K562 (cell line): ENCODE data around the gene CLDN5. TPM values are rescaled to one million over a fixed set of nuclear protein-coding genes. Genes with fewer than 3 reads are reported as not detected.
A peak's percentile ranks its signal among the peaks of the same experiment; 100 is the strongest.

Source experiments
- FOS ChIP-seq: IDR thresholded peaks from 3 replicates; pipeline ENCODE4 v1.6.1; 2011; ENCODE audit not compliant: insufficient read length; ENCODE audit errors: extremely low read depth
- GTF2A2 ChIP-seq: IDR thresholded peaks from 2 replicates; pipeline ENCODE4 v1.6.1; 2016; ENCODE audit warnings: mild to moderate bottlenecking, missing genetic modification characterization, missing compliant biosample characterization
- HDAC1 ChIP-seq, 2 experiments: fragments of 450-650 bp; IDR thresholded peaks; 2 replicates each; pipeline ENCODE4 v1.6.1; 2016 to 2017; ENCODE audit warnings: inconsistent platforms in 1 of 2, mild to moderate bottlenecking in 1 of 2, moderate library complexity in 1 of 2
- HMG20A ChIP-seq: fragments of 450-650 bp; formaldehyde crosslinking; conservative IDR thresholded peaks from 2 replicates; pipeline ENCODE4 v1.4.0; 2020; ENCODE audit warnings: mild to moderate bottlenecking, mixed read lengths
- MTA2 ChIP-seq: fragments of 450-650 bp; IDR thresholded peaks from 2 replicates; pipeline ENCODE4 v1.6.1; 2016; ENCODE audit warnings: low read depth
- PML ChIP-seq: IDR thresholded peaks from 2 replicates; pipeline ENCODE4 v1.6.1; 2012; ENCODE audit warnings: low read length, inconsistent platforms
- POLR2G ChIP-seq: fragments of 200-400 bp; formaldehyde crosslinking; IDR thresholded peaks from 2 replicates; pipeline ENCODE4 v1.6.1; 2017; ENCODE audit warnings: low read depth, mild to moderate bottlenecking, antibody characterized with exemption, low read length, moderate library complexity
- PTBP1 ChIP-seq: fragments of 200-400 bp; formaldehyde crosslinking; IDR thresholded peaks from 2 replicates; pipeline ENCODE4 v1.6.1; 2017; ENCODE audit warnings: low read depth, low read length
- SETDB1 ChIP-seq: IDR thresholded peaks from one replicate; pipeline ENCODE4 v1.6.1; 2012; ENCODE audit warnings: low read length, control low read depth, inconsistent platforms
- YY1 ChIP-seq, 3 experiments: IDR thresholded peaks; 2 replicates each; pipeline ENCODE4 v1.6.1; 2011; ENCODE audit warnings: low read length in 2 of 3, mild to moderate bottlenecking in 2 of 3, moderate library complexity in 2 of 3, borderline replicate concordance in 1 of 3, control low read depth in 1 of 3, low read depth in 1 of 3; ENCODE audit not compliant: insufficient read depth in 3 of 3, insufficient replicate concordance in 2 of 3, control insufficient read depth in 1 of 3, insufficient read length in 1 of 3; ENCODE audit errors: extremely low read depth in 1 of 3
- ZNF584 ChIP-seq: fragments of 200-800 bp; sonication (Bioruptor generic); IDR thresholded peaks from 2 replicates; pipeline ENCODE4 v1.6.1; 2016; ENCODE audit warnings: low read depth, mild to moderate bottlenecking, missing genetic modification characterization, missing compliant biosample characterization
- polyA plus RNA-seq, 8 experiments: library from polyadenylated mRNA; depleted of rRNA in 4 of 8; stranded (reverse) in 5 of 8; unstranded in 3 of 8; fragments of >200 nt; fragmentation: Nextera tagmentation in 2 of 8; fragmentation: Illumina TruSeq in 1 of 8; extraction: Ambion mirVana in 2 of 8; extraction: Trizol in 1 of 8; gene quantifications; 2 replicates each; pipeline versions ENCODE4 v1.2.1 to v1.2.3, GENCODE V29; 2011 to 2014; ENCODE audit warnings: inconsistent platforms in 1 of 8, missing spikeins in 1 of 8
- total RNA-seq, 7 experiments: library from RNA; depleted of rRNA in 6 of 7; stranded (reverse); fragments of >200 nt in 6 of 7; fragmentation: Illumina TruSeq in 2 of 7; extraction: Trizol in 2 of 7; gene quantifications; 2 replicates each; pipeline versions ENCODE4 v1.2.1 to v1.2.3, GENCODE V29; 2011 to 2021; ENCODE audit warnings: low replicate concordance in 1 of 7
- TF ChIP-seq, protein P1 (sequence below): sonication (generic); formaldehyde crosslinking; IDR thresholded peaks from 2 replicates; pipeline ENCODE4 v1.8.0; 2022; ENCODE audit warnings: mild to moderate bottlenecking, missing genetic modification reagents
- TF ChIP-seq, protein P2 (sequence below): fragments of 250-450 bp; sonication (Bioruptor Pico); IDR thresholded peaks from 2 replicates; pipeline ENCODE4 v1.8.0; 2021; ENCODE audit warnings: borderline replicate concordance, mild to moderate bottlenecking, moderate library complexity; ENCODE audit not compliant: poor library complexity, severe bottlenecking
- TF ChIP-seq, protein P3 (sequence below), 2 experiments: fragments of 450-650 bp in 1 of 2; IDR thresholded peaks; 2 replicates each; pipeline ENCODE4 v1.6.1; 2011 to 2017; ENCODE audit warnings: low read depth in 2 of 2, antibody characterized with exemption in 1 of 2, borderline replicate concordance in 1 of 2, low read length in 1 of 2, mild to moderate bottlenecking in 1 of 2, mixed read lengths in 1 of 2; ENCODE audit not compliant: control insufficient read depth in 1 of 2
- TF ChIP-seq, protein P4 (sequence below): fragments of 450-650 bp; formaldehyde crosslinking; IDR thresholded peaks from 2 replicates; pipeline ENCODE4 v1.4.0; 2022; ENCODE audit warnings: missing genetic modification characterization

CLDN5 gene
- total and polyA plus RNA-seq, 9 of the 15 experiments (the other 6 are each of a cell fraction or from before 2014, with no cell fraction given), result 0.20 TPM; not detected in 8

DNA sequence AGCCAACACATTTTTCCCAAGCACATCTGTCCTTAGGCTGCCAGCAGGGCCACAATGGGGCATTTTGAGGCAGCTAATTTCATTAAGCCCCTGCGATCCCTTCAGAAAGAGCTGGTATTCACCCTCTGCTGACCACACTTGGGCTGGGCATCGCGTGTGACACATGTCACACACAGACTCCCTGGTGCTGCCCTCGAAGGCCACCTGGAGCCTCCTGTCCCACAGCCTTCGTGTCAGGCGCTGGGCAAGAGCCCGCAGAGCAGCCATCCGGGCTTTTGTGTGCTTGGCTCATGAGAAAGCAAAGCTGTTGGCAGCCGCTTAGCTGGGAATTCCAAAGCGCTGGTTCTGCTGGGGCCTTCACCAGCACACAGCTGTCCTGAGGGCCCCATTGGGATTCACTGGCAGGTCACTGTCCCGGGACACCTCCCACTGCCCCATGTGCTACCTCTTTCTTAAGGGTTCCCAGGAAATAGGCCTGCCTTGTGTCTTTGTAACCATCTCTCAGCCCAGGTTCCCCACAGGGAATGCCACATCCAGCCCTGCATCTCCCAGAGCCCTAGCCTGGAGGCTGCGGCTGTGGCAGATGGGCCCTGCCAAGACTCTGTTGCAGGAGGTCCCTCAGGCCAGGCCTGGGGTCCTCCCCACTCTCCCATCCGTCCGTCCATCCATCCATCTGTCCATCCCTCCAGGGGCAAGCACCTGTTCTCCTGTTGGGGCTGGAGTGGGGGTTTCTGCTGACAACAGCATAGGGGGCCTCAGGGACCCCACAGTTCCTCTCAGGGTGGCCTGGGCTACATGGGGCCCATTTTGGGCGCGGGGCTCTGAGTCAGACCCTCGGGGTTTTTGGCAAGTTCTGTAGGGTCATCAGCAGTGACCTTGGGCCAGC lies 4.9 kb downstream of the CLDN5 start (continued):
- TF ChIP-seq, protein P1, sequence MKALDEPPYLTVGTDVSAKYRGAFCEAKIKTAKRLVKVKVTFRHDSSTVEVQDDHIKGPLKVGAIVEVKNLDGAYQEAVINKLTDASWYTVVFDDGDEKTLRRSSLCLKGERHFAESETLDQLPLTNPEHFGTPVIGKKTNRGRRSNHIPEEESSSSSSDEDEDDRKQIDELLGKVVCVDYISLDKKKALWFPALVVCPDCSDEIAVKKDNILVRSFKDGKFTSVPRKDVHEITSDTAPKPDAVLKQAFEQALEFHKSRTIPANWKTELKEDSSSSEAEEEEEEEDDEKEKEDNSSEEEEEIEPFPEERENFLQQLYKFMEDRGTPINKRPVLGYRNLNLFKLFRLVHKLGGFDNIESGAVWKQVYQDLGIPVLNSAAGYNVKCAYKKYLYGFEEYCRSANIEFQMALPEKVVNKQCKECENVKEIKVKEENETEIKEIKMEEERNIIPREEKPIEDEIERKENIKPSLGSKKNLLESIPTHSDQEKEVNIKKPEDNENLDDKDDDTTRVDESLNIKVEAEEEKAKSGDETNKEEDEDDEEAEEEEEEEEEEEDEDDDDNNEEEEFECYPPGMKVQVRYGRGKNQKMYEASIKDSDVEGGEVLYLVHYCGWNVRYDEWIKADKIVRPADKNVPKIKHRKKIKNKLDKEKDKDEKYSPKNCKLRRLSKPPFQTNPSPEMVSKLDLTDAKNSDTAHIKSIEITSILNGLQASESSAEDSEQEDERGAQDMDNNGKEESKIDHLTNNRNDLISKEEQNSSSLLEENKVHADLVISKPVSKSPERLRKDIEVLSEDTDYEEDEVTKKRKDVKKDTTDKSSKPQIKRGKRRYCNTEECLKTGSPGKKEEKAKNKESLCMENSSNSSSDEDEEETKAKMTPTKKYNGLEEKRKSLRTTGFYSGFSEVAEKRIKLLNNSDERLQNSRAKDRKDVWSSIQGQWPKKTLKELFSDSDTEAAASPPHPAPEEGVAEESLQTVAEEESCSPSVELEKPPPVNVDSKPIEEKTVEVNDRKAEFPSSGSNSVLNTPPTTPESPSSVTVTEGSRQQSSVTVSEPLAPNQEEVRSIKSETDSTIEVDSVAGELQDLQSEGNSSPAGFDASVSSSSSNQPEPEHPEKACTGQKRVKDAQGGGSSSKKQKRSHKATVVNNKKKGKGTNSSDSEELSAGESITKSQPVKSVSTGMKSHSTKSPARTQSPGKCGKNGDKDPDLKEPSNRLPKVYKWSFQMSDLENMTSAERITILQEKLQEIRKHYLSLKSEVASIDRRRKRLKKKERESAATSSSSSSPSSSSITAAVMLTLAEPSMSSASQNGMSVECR (CRISPR knock-in tag), result 0 out of 2 replicates have a peak, but pooled peaks have one; percentile 57
- TF ChIP-seq, protein P2, sequence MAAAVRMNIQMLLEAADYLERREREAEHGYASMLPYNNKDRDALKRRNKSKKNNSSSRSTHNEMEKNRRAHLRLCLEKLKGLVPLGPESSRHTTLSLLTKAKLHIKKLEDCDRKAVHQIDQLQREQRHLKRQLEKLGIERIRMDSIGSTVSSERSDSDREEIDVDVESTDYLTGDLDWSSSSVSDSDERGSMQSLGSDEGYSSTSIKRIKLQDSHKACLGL (CRISPR knock-in tag), result no peak
- peak in 1 of 3 experiments; percentile 3 for TF ChIP-seq YY1 (IDR thresholded peaks at IDR 0.05; ENCODE audit: borderline replicate concordance in 1 of 3, control insufficient read depth in 1 of 3, extremely low read depth in 1 of 3, insufficient read depth in 3 of 3, insufficient read length in 1 of 3, insufficient replicate concordance in 2 of 3, low read depth in 1 of 3, low read length in 2 of 3)
- TF ChIP-seq, protein P3, sequence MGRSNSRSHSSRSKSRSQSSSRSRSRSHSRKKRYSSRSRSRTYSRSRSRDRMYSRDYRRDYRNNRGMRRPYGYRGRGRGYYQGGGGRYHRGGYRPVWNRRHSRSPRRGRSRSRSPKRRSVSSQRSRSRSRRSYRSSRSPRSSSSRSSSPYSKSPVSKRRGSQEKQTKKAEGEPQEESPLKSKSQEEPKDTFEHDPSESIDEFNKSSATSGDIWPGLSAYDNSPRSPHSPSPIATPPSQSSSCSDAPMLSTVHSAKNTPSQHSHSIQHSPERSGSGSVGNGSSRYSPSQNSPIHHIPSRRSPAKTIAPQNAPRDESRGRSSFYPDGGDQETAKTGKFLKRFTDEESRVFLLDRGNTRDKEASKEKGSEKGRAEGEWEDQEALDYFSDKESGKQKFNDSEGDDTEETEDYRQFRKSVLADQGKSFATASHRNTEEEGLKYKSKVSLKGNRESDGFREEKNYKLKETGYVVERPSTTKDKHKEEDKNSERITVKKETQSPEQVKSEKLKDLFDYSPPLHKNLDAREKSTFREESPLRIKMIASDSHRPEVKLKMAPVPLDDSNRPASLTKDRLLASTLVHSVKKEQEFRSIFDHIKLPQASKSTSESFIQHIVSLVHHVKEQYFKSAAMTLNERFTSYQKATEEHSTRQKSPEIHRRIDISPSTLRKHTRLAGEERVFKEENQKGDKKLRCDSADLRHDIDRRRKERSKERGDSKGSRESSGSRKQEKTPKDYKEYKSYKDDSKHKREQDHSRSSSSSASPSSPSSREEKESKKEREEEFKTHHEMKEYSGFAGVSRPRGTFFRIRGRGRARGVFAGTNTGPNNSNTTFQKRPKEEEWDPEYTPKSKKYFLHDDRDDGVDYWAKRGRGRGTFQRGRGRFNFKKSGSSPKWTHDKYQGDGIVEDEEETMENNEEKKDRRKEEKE (IDR thresholded peaks at IDR 0.05; ENCODE audit: borderline replicate concordance in 1 of 2, control insufficient read depth in 1 of 2, low read depth in 2 of 2, low read length in 1 of 2), result no peak
- no peak for TF ChIP-seq PTBP1
- peak; percentile 31; the same call in 1 of the 2 replicates for TF ChIP-seq PML
- no peak for TF ChIP-seq HDAC1 (IDR thresholded peaks at IDR 0.05)
- no peak for TF ChIP-seq ZNF584 (CRISPR knock-in tag)
- TF ChIP-seq, protein P4, sequence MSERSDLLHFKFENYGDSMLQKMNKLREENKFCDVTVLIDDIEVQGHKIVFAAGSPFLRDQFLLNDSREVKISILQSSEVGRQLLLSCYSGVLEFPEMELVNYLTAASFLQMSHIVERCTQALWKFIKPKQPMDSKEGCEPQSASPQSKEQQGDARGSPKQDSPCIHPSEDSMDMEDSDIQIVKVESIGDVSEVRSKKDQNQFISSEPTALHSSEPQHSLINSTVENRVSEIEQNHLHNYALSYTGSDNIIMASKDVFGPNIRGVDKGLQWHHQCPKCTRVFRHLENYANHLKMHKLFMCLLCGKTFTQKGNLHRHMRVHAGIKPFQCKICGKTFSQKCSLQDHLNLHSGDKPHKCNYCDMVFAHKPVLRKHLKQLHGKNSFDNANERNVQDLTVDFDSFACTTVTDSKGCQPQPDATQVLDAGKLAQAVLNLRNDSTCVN (CRISPR knock-in tag), result no peak
- peak; percentile 76 for TF ChIP-seq POLR2G
- no peak for TF ChIP-seq MTA2
- no peak for TF ChIP-seq FOS
- TF ChIP-seq HMG20A (CRISPR knock-in tag), result no peak
- no peak for TF ChIP-seq GTF2A2 (tag)
- TF ChIP-seq SETDB1, result no peak
